ENCODE data around the gene KSR1. TPM values are rescaled to one million over a fixed set of nuclear protein-coding genes. Genes with fewer than 3 reads are reported as not detected.

KSR1 gene
- total and polyA plus RNA-seq, 9 of the 15 experiments (the other 6 are each of a cell fraction or from before 2014, with no cell fraction given), result 1.4 to 51.7 (median 18.4) TPM

DNA sequence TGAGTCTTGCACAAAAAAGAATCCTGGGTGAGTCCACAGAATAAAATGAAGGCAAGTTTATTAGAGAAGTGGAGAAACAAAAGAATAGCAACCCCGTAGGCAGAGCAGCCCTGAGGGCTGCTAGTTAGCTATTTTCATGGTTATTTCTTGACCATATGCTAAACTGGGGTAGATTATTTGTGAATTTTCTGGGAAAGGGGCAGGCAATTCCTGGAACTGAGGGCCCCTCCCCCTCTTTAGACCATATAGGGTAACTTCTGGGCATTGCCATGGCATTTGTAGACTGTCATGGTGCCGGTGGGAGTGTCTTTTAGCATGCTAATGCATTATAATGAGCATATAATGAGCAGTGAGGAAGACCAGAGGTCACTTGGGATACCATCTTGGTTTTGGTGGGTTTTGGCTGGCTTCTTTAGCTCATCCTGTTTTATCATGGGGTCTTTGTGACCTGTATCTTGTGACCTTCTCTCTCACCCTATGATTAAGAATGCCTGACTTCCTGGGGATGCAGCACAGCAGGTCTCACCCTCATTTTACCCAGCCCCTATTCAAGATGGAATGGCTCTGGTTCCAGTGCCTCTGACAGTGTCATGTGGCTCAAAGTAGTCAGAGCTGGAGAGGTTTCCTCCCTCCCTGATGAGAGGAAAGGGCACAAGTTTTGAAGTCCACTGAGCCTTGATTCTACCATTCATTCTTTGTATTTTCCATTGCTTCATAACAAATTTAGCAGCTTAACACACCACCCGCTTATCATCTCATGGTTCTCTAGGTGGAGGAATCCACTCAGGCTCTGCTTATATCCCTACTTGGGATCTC lies 119.1 kb downstream of the KSR1 start (continued):
- TF ChIP-seq NR0B1 (IDR thresholded peaks at IDR 0.05; ENCODE audit: partially characterized antibody) (no peak), SMARCC2 (IDR thresholded peaks at IDR 0.05; ENCODE audit: low read depth) (no peak), GTF2F1 (IDR thresholded peaks at IDR 0.05; ENCODE audit: low read depth, low read length) (no peak), MYNN (IDR thresholded peaks at IDR 0.05) (no peak), MYNN (CRISPR knock-in tag; IDR thresholded peaks at IDR 0.05) (no peak), HNRNPUL1 (IDR thresholded peaks at IDR 0.05; ENCODE audit: low read length) (no peak), CAMTA2 (CRISPR knock-in tag; conservative IDR thresholded peaks at IDR 0.05) (no peak), ZNF655 (CRISPR knock-in tag; IDR thresholded peaks at IDR 0.05) (no peak), EP300 (IDR thresholded peaks at IDR 0.05; ENCODE audit: low read length) (peak; percentile 68), IFI16 (CRISPR knock-in tag; IDR thresholded peaks at IDR 0.05) (peak; percentile 94), TOE1 (IDR thresholded peaks at IDR 0.05; ENCODE audit: borderline replicate concordance) (no peak), TOE1 (CRISPR knock-in tag; IDR thresholded peaks at IDR 0.05; ENCODE audit: borderline replicate concordance, low read depth) (no peak), HIVEP1 (CRISPR knock-in tag; IDR thresholded peaks at IDR 0.05) (peak; percentile 97), RUNX1 (IDR thresholded peaks at IDR 0.05; ENCODE audit: low read depth) (no peak), FOXO4 (CRISPR knock-in tag; IDR thresholded peaks at IDR 0.05) (peak; percentile 93), FOXK1 (CRISPR knock-in tag; IDR thresholded peaks at IDR 0.05; ENCODE audit: borderline replicate concordance) (no peak)
- TF ChIP-seq, protein P1, sequence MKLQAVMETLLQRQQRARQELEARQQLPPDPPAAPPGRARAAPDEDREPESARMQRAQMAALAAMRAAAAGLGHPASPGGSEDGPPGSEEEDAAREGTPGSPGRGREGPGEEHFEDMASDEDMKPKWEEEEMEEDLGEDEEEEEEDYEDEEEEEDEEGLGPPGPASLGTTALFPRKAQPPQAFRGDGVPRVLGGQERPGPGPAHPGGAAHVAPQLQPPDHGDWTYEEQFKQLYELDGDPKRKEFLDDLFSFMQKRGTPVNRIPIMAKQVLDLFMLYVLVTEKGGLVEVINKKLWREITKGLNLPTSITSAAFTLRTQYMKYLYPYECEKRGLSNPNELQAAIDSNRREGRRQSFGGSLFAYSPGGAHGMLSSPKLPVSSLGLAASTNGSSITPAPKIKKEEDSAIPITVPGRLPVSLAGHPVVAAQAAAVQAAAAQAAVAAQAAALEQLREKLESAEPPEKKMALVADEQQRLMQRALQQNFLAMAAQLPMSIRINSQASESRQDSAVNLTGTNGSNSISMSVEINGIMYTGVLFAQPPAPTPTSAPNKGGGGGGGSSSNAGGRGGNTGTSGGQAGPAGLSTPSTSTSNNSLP (IDR thresholded peaks at IDR 0.05; ENCODE audit: borderline replicate concordance, low read depth, low read length), result 0 out of 2 replicates have a peak, but pooled peaks have one; percentile 17
- TF ChIP-seq, protein P2, sequence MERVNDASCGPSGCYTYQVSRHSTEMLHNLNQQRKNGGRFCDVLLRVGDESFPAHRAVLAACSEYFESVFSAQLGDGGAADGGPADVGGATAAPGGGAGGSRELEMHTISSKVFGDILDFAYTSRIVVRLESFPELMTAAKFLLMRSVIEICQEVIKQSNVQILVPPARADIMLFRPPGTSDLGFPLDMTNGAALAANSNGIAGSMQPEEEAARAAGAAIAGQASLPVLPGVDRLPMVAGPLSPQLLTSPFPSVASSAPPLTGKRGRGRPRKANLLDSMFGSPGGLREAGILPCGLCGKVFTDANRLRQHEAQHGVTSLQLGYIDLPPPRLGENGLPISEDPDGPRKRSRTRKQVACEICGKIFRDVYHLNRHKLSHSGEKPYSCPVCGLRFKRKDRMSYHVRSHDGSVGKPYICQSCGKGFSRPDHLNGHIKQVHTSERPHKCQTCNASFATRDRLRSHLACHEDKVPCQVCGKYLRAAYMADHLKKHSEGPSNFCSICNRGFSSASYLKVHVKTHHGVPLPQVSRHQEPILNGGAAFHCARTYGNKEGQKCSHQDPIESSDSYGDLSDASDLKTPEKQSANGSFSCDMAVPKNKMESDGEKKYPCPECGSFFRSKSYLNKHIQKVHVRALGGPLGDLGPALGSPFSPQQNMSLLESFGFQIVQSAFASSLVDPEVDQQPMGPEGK (CRISPR knock-in tag; IDR thresholded peaks at IDR 0.05; ENCODE audit: borderline replicate concordance), result peak; percentile 91
- TF ChIP-seq, protein P3, sequence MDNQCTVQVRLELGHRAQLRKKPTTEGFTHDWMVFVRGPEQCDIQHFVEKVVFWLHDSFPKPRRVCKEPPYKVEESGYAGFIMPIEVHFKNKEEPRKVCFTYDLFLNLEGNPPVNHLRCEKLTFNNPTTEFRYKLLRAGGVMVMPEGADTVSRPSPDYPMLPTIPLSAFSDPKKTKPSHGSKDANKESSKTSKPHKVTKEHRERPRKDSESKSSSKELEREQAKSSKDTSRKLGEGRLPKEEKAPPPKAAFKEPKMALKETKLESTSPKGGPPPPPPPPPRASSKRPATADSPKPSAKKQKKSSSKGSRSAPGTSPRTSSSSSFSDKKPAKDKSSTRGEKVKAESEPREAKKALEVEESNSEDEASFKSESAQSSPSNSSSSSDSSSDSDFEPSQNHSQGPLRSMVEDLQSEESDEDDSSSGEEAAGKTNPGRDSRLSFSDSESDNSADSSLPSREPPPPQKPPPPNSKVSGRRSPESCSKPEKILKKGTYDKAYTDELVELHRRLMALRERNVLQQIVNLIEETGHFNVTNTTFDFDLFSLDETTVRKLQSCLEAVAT (IDR thresholded peaks at IDR 0.05), result no peak
